KOPT-K1 (cell line): Measurements from ENCODE around the gene HACL1.
"Not testable (repeated sequence)": the region's sequence is repeated elsewhere in the genome, so short reads cannot be mapped to it uniquely, and the experiment has no call there.

ENCODE experiments used
- H3K27ac ChIP-seq: fragments of 200-600 bp; sonication (generic); 2 replicates; pipeline ENCODE4 v1.5.1; 2016; ENCODE audit warnings: antibody characterized with exemption, mild to moderate bottlenecking, low read depth, low read length; ENCODE audit not compliant: poor library complexity, severe bottlenecking
- H3K36me3 ChIP-seq: fragments of 200-600 bp; sonication (generic); 2 replicates; pipeline ENCODE4 v1.5.1; 2017; ENCODE audit warnings: antibody characterized with exemption, mild to moderate bottlenecking, low read length, moderate library complexity; ENCODE audit not compliant: insufficient read depth
- H3K9me3 ChIP-seq: fragments of 200-600 bp; sonication (generic); 2 replicates; pipeline ENCODE4 v1.5.1; 2017; ENCODE audit warnings: antibody characterized with exemption, low read length, mild to moderate bottlenecking; ENCODE audit not compliant: insufficient read depth, poor library complexity, severe bottlenecking

The HACL1 gene

GRCh38 chr3:15610082-15610759 lies 8.9 kb upstream of the HACL1 start:
- H3K36me3 ChIP-seq = no peaks in the 10 kb centered on the region
- H3K9me3 ChIP-seq = no peaks in the 10 kb centered on the region
- no peak overlapping the region for H3K27ac ChIP-seq

DNA sequence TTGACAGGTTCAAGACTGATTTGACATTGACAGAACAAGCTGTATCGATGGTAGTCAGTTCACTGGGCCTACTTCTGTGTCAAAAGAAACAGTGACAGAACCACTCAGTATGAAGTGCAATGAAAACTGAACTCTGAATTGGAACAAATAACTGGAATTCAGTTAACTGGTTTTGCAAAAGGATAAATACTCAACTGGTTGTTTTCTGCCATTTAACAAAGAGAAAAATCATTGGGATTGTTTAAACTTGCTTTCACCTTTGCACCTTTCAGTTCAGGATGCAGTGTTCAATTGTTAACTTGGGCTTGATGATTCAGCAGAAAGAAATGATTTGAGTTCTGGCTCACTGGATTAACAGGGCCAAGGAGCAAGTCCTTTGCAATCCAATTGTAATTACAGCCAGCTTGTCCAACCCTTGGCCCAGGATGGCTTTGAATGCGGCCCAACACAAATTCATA lies 5.1 kb upstream of the HACL1 start:
- no peaks in the 10 kb centered on the region for H3K36me3 ChIP-seq
- peaks cover 17% of the 10 kb centered on the region for H3K9me3 ChIP-seq
- H3K27ac ChIP-seq = no peak overlapping the region

DNA sequence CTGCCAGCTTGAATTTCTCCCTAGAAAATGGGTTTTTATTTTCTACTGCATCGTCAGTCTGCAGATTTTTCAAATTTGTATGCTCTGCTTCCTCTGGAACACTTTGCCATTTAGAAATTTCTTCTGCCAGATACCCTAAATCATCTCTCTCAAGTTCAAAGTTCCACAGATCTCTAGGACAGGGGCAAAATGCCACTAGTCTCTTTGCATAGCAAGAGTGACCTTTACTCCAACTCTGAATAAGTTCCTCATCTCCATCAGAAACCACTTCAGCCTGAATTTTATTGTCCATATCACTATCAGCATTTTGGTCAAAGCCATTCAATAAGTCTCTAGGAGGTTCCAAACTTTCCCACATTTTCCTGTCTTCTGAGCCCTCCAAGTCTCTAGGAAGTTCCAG lies 3.2 kb upstream of the HACL1 start:
- peaks cover 17% of the 10 kb centered on the region for H3K9me3 ChIP-seq
- H3K36me3 ChIP-seq, H3K27ac ChIP-seq: not testable (repeated sequence)

DNA sequence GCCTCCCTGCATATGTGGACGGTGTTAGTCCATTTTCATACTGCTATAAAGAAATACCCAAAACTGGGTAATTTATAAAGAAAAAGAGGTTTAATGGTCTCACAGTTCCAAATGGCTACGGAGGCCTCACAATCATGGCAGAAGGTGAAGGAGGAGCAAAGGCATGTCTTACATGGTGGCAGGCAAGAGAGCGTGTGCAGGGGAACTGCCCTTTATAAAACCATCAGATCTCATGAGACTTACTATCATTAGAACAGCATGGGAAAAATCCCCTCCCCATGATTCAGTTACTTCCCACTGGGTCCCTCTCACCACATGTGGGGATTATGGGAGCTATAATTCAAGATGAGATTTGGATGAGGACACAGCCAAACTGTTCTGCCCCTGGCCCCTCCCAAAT lies 1.4 kb upstream of the HACL1 start:
- H3K9me3 ChIP-seq = peaks cover 17% of the 10 kb centered on the region
- H3K27ac ChIP-seq = peak overlapping the region; percentile 88
- peaks cover 26% of the 10 kb centered on the region for H3K36me3 ChIP-seq

- peaks cover 33% of the 10 kb centered on the region for H3K36me3 ChIP-seq
- peak overlapping the region; percentile 88 for H3K27ac ChIP-seq
- H3K9me3 ChIP-seq = peaks cover 17% of the 10 kb centered on the region
Measured at GRCh38 chr3:15602146-15602536, 772 bp upstream of the HACL1 start.

GRCh38 chr3:15601046-15601398 lies 347 bp downstream of the HACL1 start:
- H3K36me3 ChIP-seq = peaks cover 42% of the 10 kb centered on the region
- peak overlapping the region; percentile 88 for H3K27ac ChIP-seq
- peaks cover 17% of the 10 kb centered on the region for H3K9me3 ChIP-seq

DNA sequence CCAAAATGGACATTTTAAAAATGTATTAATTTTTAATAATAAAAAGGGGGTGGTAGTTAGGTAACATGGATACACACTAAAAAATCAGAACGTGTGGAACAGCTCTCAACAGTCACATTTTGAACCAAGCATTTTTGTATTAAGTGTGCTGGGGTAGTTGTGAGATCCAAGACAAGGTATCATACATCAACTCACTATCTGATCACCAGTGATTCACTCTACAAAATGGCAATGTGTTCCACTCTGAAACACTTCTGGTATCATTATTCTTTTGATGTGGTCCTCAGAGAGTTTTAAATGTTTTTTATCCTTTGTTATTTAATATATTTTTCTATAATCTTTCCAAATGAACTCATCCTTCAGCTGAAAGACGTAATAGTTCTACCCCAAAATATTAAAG lies 5.4 kb downstream of the HACL1 start:
- peaks cover 54% of the 10 kb centered on the region for H3K36me3 ChIP-seq
- no peak overlapping the region for H3K27ac ChIP-seq
- no peaks in the 10 kb centered on the region for H3K9me3 ChIP-seq

DNA sequence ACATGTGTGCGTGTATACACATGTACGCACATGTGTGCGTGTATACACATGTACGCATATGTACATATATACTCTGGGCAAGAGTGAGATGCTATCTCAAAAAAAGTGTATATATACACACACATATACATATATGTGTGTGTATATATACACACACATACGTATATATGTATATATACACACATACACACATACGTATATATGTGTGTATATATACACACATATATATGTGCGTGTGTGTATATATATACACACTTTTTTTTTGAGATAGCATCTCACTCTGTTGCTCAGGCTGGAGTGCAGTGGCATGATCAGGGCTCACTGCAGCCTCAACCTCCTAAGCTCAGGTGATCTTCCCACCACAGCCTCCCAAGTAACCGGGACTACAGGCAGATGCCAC lies 8.4 kb downstream of the HACL1 start:
- H3K27ac ChIP-seq = no peak overlapping the region
- no peaks in the 10 kb centered on the region for H3K9me3 ChIP-seq
- H3K36me3 ChIP-seq = peaks cover 52% of the 10 kb centered on the region

DNA sequence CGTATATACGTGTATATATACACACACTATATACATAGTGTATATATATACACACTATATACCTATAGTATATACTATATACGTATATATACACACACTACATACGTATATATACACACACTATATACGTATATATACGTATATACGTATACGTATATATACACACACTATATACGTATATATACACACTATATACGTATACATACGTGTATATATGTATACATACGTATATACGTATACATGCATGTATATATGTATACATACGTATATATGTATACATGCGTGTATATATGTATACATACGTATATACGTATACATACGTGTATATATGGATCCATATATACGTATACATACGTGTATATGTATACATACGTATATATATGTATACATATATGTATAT lies 9.4 kb downstream of the HACL1 start:
- H3K36me3 ChIP-seq = peaks cover 44% of the 10 kb centered on the region
- no peaks in the 10 kb centered on the region for H3K9me3 ChIP-seq
- H3K27ac ChIP-seq = no peak overlapping the region

GRCh38 chr3:15591242-15591641 lies 10.1 kb downstream of the HACL1 start:
- H3K9me3 ChIP-seq = no peaks in the 10 kb centered on the region
- H3K36me3 ChIP-seq = peaks cover 45% of the 10 kb centered on the region
- H3K27ac ChIP-seq = no peak overlapping the region

GRCh38 chr3:15585111-15585845 lies 16.1 kb downstream of the HACL1 start:
- Histone ChIP-seq H3K27ac (no peak overlapping the region), H3K36me3 (peaks cover 78% of the 10 kb centered on the region), H3K9me3 (no peaks in the 10 kb centered on the region)

- Histone ChIP-seq H3K36me3 (peaks cover 72% of the 10 kb centered on the region), H3K9me3 (no peaks in the 10 kb centered on the region), H3K27ac (no peak overlapping the region)
Measured at GRCh38 chr3:15581471-15582394, 19.6 kb downstream of the HACL1 start.

GRCh38 chr3:15579051-15579450 lies 22.3 kb downstream of the HACL1 start:
- H3K9me3 ChIP-seq = no peaks in the 10 kb centered on the region
- H3K36me3 ChIP-seq = peaks cover 57% of the 10 kb centered on the region
- H3K27ac ChIP-seq = no peak overlapping the region

GRCh38 chr3:15578289-15578867 lies 23.0 kb downstream of the HACL1 start:
- peaks cover 59% of the 10 kb centered on the region for H3K36me3 ChIP-seq
- H3K9me3 ChIP-seq = no peaks in the 10 kb centered on the region
- no peak overlapping the region for H3K27ac ChIP-seq

DNA sequence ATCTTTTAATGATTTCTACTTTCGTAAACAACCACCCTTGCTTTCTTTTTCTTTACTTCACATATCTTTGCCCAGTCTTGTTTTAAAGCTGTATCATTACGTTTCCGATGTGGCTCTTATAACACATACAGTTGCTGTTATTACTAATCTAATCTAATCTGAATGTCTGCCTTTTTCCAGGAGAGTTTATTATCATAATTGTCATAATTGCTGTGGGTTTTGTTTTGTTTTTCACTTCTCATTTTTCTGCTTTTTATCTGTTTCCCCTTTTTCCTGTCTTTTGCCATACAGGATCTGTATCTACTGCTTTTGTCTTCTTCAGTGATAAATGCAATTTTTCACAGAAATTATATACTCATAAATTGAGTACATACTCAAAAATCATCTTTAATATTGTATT lies 24.9 kb downstream of the HACL1 start:
- Histone ChIP-seq H3K9me3 (no peaks in the 10 kb centered on the region), H3K36me3 (peaks cover 56% of the 10 kb centered on the region), H3K27ac (no peak overlapping the region)
